Measurements from ENCODE around the gene PTH1R.

Gene PTH1R

DNA sequence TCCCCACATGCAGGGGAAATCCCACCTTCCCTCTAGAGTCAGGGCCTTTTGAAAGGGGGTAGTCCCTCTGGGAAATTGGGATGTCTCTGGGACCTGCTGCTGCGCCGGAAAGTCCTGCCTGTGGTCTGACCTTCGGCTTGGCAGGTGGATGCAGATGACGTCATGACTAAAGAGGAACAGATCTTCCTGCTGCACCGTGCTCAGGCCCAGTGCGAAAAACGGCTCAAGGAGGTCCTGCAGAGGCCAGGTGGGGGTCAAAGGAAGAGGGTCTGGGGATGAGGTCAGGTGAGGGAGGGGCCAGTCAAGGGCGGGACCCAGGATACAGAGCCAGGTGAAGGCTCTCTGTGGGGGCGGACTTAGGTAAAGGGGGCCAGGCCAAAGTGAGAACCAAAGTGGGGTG, 16.2 kb downstream of the PTH1R start:
- Histone ChIP-seq H3K4me3 (ENCODE audit: low read length) (no peak overlapping the region), H3K36me3 (ENCODE audit: control insufficient read depth, insufficient read depth, low read length) (no peaks in the 10 kb centered on the region), H3K4me1 (ENCODE audit: control insufficient read depth, insufficient read depth, low read length) (peaks cover 3% of the 10 kb centered on the region), H3K27ac (ENCODE audit: low read depth, low read length) (no peak overlapping the region), H3K27me3 (ENCODE audit: control insufficient read depth, insufficient read depth, low read length) (peaks cover 4% of the 10 kb centered on the region), H3K9ac (ENCODE audit: low read length) (no peak overlapping the region)

GRCh38 chr3:46894256-46894655, 16.7 kb downstream of the PTH1R start:
- Histone ChIP-seq H3K27ac (ENCODE audit: low read depth, low read length) (no peak overlapping the region), H3K27me3 (ENCODE audit: control insufficient read depth, insufficient read depth, low read length) (peaks cover 4% of the 10 kb centered on the region), H3K36me3 (ENCODE audit: control insufficient read depth, insufficient read depth, low read length) (no peaks in the 10 kb centered on the region), H3K9ac (ENCODE audit: low read length) (no peak overlapping the region), H3K4me3 (ENCODE audit: low read length) (no peak overlapping the region), H3K4me1 (ENCODE audit: control insufficient read depth, insufficient read depth, low read length) (peaks cover 3% of the 10 kb centered on the region)

GRCh38 chr3:46895204-46895660, 17.7 kb downstream of the PTH1R start:
- Histone ChIP-seq H3K4me1 (ENCODE audit: control insufficient read depth, insufficient read depth, low read length) (peaks cover 3% of the 10 kb centered on the region), H3K36me3 (ENCODE audit: control insufficient read depth, insufficient read depth, low read length) (no peaks in the 10 kb centered on the region), H3K9ac (ENCODE audit: low read length) (no peak overlapping the region), H3K27me3 (ENCODE audit: control insufficient read depth, insufficient read depth, low read length) (peaks cover 7% of the 10 kb centered on the region), H3K27ac (ENCODE audit: low read depth, low read length) (no peak overlapping the region), H3K4me3 (ENCODE audit: low read length) (no peak overlapping the region)

DNA sequence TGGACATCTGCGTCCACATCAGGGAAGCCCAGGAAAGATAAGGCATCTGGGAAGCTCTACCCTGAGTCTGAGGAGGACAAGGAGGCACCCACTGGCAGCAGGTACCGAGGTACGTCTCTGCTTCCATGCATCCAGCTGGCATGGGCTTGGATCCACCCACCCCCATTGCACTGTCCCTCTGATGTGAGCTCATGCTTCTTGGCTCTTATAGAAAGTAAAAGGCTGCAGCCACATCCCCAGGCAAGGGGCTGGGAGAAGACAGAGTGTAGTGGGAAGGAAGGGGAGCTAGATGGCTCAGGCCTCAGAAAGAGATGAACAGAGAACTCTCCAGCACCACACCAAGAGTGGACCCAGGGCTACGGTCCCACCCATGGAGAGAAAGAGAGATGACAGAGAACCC, 18.2 kb downstream of the PTH1R start:
- H3K4me3 ChIP-seq (ENCODE audit: low read length): no peak overlapping the region
- H3K4me1 ChIP-seq (ENCODE audit: control insufficient read depth, insufficient read depth, low read length): peaks cover 3% of the 10 kb centered on the region
- H3K27me3 ChIP-seq (ENCODE audit: control insufficient read depth, insufficient read depth, low read length): peaks cover 7% of the 10 kb centered on the region
- no peak overlapping the region for H3K27ac ChIP-seq (ENCODE audit: low read depth, low read length)
- H3K9ac ChIP-seq (ENCODE audit: low read length): no peak overlapping the region
- H3K36me3 ChIP-seq (ENCODE audit: control insufficient read depth, insufficient read depth, low read length): no peaks in the 10 kb centered on the region

GRCh38 chr3:46896386-46896785, 18.9 kb downstream of the PTH1R start:
- H3K4me1 ChIP-seq (ENCODE audit: control insufficient read depth, insufficient read depth, low read length): peaks cover 3% of the 10 kb centered on the region
- no peak overlapping the region for H3K9ac ChIP-seq (ENCODE audit: low read length)

DNA sequence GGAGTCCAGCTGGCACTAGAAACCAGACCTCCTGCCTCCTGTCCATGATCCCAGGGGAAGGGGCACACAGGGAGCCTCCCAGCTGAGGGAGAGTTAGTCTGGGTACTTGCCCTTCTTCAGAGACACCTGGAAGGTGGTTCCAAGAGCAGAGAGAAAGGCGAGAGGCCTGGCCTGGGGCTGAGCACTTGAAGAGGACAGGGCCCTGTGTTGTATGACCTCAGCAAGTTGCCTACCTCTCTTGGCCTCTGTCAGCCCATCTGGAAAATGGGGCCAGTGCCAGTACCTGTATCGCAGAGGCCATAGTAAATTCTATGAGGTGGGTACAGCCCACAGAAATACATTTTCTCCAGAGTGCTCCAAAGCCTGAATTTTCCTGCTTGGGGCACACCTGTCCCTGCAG, 19.5 kb downstream of the PTH1R start:
- Histone ChIP-seq H3K4me1 (ENCODE audit: control insufficient read depth, insufficient read depth, low read length) (peaks cover 3% of the 10 kb centered on the region), H3K9ac (ENCODE audit: low read length) (no peak overlapping the region), H3K27ac (ENCODE audit: low read depth, low read length) (no peak overlapping the region), H3K27me3 (ENCODE audit: control insufficient read depth, insufficient read depth, low read length) (peaks cover 7% of the 10 kb centered on the region), H3K4me3 (ENCODE audit: low read length) (no peak overlapping the region), H3K36me3 (ENCODE audit: control insufficient read depth, insufficient read depth, low read length) (no peaks in the 10 kb centered on the region)

More at GRCh38 chr3:46896386-46896785, 18.9 kb downstream of the PTH1R start:
- H3K4me3 ChIP-seq (ENCODE audit: low read length): no peak overlapping the region
- no peaks in the 10 kb centered on the region for H3K36me3 ChIP-seq (ENCODE audit: control insufficient read depth, insufficient read depth, low read length)
- H3K27me3 ChIP-seq (ENCODE audit: control insufficient read depth, insufficient read depth, low read length): peaks cover 7% of the 10 kb centered on the region
- no peak overlapping the region for H3K27ac ChIP-seq (ENCODE audit: low read depth, low read length)

- Histone ChIP-seq H3K9ac (ENCODE audit: low read length) (no peak overlapping the region), H3K4me3 (ENCODE audit: low read length) (no peak overlapping the region), H3K4me1 (ENCODE audit: control insufficient read depth, insufficient read depth, low read length) (no peaks in the 10 kb centered on the region)
These were observed 20.4 kb downstream of the PTH1R start for GRCh38 chr3:46897829-46898320.

DNA sequence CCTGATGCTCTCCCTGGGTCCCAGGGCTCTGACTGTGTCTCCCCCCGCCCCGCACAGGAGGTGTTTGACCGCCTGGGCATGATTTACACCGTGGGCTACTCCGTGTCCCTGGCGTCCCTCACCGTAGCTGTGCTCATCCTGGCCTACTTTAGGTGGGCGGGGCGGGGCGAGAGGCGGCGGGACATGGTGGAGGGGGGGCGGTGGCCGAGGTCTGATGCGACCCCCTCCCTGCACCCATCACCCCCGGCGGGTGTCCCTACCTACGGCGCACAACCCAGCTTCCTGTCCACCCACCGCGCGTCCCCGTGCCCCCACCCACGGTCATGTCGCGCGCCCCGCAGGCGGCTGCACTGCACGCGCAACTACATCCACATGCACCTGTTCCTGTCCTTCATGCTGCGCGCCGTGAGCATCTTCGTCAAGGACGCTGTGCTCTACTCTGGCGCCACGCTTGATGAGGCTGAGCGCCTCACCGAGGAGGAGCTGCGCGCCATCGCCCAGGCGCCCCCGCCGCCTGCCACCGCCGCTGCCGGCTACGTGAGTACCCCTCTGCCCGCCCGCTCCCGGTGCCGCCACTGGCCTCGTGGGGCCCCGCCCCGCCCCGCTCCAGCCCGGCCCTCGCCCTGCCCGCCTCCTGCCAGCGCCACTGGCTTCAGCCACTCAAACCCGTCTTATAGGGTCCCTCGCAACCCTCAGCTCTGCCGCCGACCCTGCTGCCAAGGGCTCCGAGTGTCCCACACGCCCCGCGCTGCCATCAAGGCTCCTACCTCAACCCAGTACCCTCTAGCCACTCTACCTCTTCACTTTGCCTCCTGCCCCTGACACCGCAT, 21.0 kb downstream of the PTH1R start:
- peaks cover 7% of the 10 kb centered on the region for H3K27me3 ChIP-seq (ENCODE audit: control insufficient read depth, insufficient read depth, low read length)
- no peaks in the 10 kb centered on the region for H3K36me3 ChIP-seq (ENCODE audit: control insufficient read depth, insufficient read depth, low read length)
- H3K27ac ChIP-seq (ENCODE audit: low read depth, low read length): no peak overlapping the region
- H3K9ac ChIP-seq (ENCODE audit: low read length): no peak overlapping the region
- peak overlapping the region; percentile 22 for H3K4me3 ChIP-seq (ENCODE audit: low read length)
- H3K4me1 ChIP-seq (ENCODE audit: control insufficient read depth, insufficient read depth, low read length): no peaks in the 10 kb centered on the region

More at GRCh38 chr3:46897829-46898320, 20.4 kb downstream of the PTH1R start:
- Histone ChIP-seq H3K27me3 (ENCODE audit: control insufficient read depth, insufficient read depth, low read length) (peaks cover 7% of the 10 kb centered on the region), H3K27ac (ENCODE audit: low read depth, low read length) (no peak overlapping the region), H3K36me3 (ENCODE audit: control insufficient read depth, insufficient read depth, low read length) (no peaks in the 10 kb centered on the region)

- Histone ChIP-seq H3K9ac (ENCODE audit: low read length) (no peak overlapping the region), H3K36me3 (ENCODE audit: control insufficient read depth, insufficient read depth, low read length) (no peaks in the 10 kb centered on the region), H3K4me1 (ENCODE audit: control insufficient read depth, insufficient read depth, low read length) (no peaks in the 10 kb centered on the region), H3K27ac (ENCODE audit: low read depth, low read length) (no peak overlapping the region), H3K4me3 (ENCODE audit: low read length) (no peak overlapping the region), H3K27me3 (ENCODE audit: control insufficient read depth, insufficient read depth, low read length) (peaks cover 7% of the 10 kb centered on the region)
These were observed 21.9 kb downstream of the PTH1R start for GRCh38 chr3:46899151-46900006.

DNA sequence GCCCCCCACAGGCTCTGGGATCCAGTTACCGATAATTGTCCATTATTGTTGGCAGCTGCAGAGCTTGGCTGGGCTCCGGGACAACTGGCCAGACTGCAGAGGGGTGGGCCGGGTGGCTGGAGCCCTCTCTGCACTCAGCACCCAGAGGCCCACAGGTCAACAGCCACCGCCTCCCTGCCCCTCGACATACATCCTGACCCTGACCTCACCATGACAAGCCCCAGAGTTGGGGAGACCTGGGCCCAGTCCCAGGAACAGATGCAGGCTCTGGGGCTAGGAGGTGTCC, 22.4 kb downstream of the PTH1R start:
- peaks cover 7% of the 10 kb centered on the region for H3K27me3 ChIP-seq (ENCODE audit: control insufficient read depth, insufficient read depth, low read length)
- H3K27ac ChIP-seq (ENCODE audit: low read depth, low read length): no peak overlapping the region
- no peak overlapping the region for H3K4me3 ChIP-seq (ENCODE audit: low read length)
- H3K36me3 ChIP-seq (ENCODE audit: control insufficient read depth, insufficient read depth, low read length): no peaks in the 10 kb centered on the region
- H3K9ac ChIP-seq (ENCODE audit: low read length): no peak overlapping the region
- H3K4me1 ChIP-seq (ENCODE audit: control insufficient read depth, insufficient read depth, low read length): no peaks in the 10 kb centered on the region

GRCh38 chr3:46900356-46900755, 22.8 kb downstream of the PTH1R start:
- no peak overlapping the region for H3K4me3 ChIP-seq (ENCODE audit: low read length)

DNA sequence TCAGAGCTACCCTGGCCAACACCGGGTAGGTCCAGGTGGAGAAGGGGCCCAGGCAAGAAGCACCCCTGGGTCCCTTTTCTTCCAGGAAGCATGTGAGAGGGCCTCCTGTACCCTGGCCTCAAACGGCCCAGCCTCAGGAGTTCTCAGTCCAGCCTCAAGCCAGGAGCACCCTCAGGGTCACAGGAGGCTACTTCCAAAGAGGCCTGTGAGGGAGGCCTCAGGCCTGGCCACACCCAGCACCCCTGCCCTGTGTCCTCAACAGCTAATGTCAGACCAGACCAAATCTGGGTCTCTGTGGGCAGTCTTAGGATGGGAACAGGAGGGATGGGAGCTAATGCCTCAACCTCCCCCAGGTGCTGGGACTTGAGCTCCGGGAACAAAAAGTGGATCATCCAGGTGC, 23.5 kb downstream of the PTH1R start:
- Histone ChIP-seq H3K4me1 (ENCODE audit: control insufficient read depth, insufficient read depth, low read length) (no peaks in the 10 kb centered on the region), H3K27ac (ENCODE audit: low read depth, low read length) (no peak overlapping the region), H3K36me3 (ENCODE audit: control insufficient read depth, insufficient read depth, low read length) (no peaks in the 10 kb centered on the region), H3K4me3 (ENCODE audit: low read length) (no peak overlapping the region), H3K27me3 (ENCODE audit: control insufficient read depth, insufficient read depth, low read length) (peaks cover 6% of the 10 kb centered on the region), H3K9ac (ENCODE audit: low read length) (no peak overlapping the region)

More at GRCh38 chr3:46900356-46900755, 22.8 kb downstream of the PTH1R start:
- Histone ChIP-seq H3K9ac (ENCODE audit: low read length) (no peak overlapping the region), H3K27ac (ENCODE audit: low read depth, low read length) (no peak overlapping the region), H3K36me3 (ENCODE audit: control insufficient read depth, insufficient read depth, low read length) (no peaks in the 10 kb centered on the region), H3K27me3 (ENCODE audit: control insufficient read depth, insufficient read depth, low read length) (peaks cover 7% of the 10 kb centered on the region), H3K4me1 (ENCODE audit: control insufficient read depth, insufficient read depth, low read length) (no peaks in the 10 kb centered on the region)

All from rectal smooth muscle tissue (tissue), 1 donor.